ENCODE results near the gene HNRNPDL. TPM values are rescaled to one million over a fixed set of nuclear protein-coding genes. Genes with fewer than 3 reads are reported as not detected.

The HNRNPDL gene
- total RNA-seq, 1 donor, result 425 TPM

DNA sequence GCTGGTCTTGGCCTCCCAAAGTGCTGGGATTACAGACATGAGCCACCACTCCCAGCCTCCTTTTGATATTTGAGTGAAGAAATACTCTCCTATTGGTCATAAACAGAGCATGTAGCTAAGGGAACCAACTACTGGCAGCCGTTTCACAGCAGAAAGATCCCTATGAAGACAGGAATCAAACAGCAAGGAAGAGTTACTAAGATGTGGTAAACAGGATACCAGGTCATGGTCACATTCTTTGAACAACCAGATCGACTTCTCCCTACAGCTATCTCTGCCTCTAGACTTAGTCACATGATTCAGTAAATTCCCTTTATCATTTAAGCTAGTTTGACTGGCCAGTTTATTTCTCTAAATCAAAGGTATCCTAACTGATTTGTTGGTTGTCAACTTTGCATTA is 47.5 kb downstream of the HNRNPDL start:
- Histone ChIP-seq H3K9me3 (ENCODE audit: low read depth, low read length) (no peaks in the 10 kb centered on the region), H3K4me3 (ENCODE audit: low read length) (no peak overlapping the region), H3K27me3 (ENCODE audit: insufficient read depth, low read length) (peaks cover 2% of the 10 kb centered on the region), H3K4me1 (ENCODE audit: insufficient read depth, low read length) (no peaks in the 10 kb centered on the region)

DNA sequence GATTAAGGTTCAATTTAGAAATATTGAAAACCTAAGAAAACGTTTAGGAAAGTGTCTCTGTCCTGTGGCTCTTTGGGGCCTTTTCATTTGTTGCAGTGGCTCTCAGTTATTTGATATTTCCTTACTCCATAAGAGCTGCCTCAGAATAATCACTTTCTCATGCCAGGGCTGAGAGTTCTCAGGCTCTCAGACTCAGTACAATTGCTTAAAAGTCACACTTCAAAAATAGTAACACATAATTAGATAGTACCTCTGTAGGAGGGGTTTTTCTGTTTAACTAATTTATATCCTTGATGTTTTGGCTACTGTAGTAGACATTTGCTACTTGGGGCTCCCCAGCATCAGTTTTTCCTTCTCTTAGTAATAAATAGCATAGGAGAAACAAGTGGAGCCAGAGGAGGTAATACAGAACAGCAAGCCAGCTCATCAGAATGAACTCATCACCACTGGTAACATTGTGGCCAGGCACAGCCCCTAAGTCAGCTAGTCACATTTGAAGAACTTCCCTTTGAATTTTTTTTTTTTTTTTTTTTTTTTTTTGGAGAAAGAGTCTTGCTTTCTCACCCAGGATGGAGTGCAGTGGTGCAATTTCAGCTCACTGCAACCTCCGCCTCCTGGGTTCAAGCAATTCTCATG is 48.5 kb downstream of the HNRNPDL start:
- Histone ChIP-seq H3K9me3 (ENCODE audit: low read depth, low read length) (no peaks in the 10 kb centered on the region), H3K4me3 (ENCODE audit: low read length) (no peak overlapping the region), H3K27me3 (ENCODE audit: insufficient read depth, low read length) (peaks cover 2% of the 10 kb centered on the region), H3K4me1 (ENCODE audit: insufficient read depth, low read length) (no peaks in the 10 kb centered on the region)

DNA sequence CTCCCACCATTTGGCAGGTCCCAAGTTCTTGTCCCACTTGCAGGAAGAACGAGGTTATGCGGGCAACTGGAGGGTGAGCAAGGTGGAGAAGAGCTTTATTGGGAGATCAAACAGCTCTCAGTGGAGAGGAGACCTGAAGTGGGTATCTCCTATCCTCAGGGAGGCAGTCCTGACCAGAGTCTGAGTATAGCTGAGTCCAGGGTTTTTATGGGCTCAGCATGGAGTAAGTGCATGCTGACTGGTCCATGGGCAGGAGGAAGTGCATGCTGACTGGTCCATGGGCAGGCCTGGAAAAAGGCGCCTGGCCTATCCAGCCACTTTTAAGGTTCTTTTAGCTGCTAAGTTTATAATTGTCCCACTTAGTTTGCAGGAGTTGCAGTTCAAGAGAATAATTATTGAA is 49.0 kb downstream of the HNRNPDL start:
- Histone ChIP-seq H3K4me3 (ENCODE audit: low read length) (no peak overlapping the region), H3K9me3 (ENCODE audit: low read depth, low read length) (no peaks in the 10 kb centered on the region), H3K4me1 (ENCODE audit: insufficient read depth, low read length) (peaks cover 3% of the 10 kb centered on the region), H3K27me3 (ENCODE audit: insufficient read depth, low read length) (peaks cover 2% of the 10 kb centered on the region)

DNA sequence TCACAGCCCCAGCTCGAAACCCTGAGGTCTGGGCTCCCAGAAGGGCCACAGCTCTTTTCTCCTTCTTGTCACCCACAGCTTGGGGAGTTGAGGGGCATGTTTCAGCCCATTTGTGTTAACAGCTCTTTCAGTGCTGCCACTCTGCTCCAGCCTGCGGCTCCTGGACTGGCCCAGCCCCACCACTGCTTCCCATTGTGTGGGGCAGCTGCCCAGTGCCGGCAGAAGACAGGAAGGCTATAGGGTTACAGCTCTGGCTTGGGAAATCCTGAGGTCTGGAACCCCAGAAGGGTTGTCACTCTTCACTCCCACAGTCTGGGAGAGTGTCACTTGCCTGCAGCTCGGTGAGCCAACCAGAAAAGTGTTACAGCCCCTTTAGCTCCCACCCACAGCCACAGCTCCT is 49.4 kb downstream of the HNRNPDL start:
- Histone ChIP-seq H3K4me1 (ENCODE audit: insufficient read depth, low read length) (peaks cover 7% of the 10 kb centered on the region), H3K4me3 (ENCODE audit: low read length) (no peak overlapping the region), H3K27me3 (ENCODE audit: insufficient read depth, low read length) (no peaks in the 10 kb centered on the region), H3K9me3 (ENCODE audit: low read depth, low read length) (no peaks in the 10 kb centered on the region)

DNA sequence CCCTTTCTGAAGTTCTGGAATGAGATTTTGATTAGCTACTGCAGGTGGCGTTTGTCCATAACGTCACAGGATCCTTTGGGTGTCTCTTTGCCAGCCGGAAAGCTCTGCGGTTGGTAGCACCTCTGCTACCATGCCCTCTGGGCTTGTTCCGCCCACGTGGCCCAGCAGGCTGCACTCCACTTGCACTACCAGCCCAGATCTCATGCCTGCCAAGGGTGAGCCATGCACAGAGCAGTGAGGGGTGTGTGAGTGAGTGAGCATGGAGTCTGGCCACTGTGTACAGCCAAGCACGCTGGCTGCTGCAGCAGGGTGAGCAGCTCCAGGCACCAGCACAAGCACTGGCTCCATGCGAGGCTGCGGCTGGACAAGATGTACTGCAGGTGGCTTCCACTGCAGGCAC is 49.9 kb downstream of the HNRNPDL start:
- no peak overlapping the region for H3K4me3 ChIP-seq (ENCODE audit: low read length)
- no peaks in the 10 kb centered on the region for H3K27me3 ChIP-seq (ENCODE audit: insufficient read depth, low read length)
- no peaks in the 10 kb centered on the region for H3K9me3 ChIP-seq (ENCODE audit: low read depth, low read length)
- H3K4me1 ChIP-seq (ENCODE audit: insufficient read depth, low read length), result peaks cover 12% of the 10 kb centered on the region

DNA sequence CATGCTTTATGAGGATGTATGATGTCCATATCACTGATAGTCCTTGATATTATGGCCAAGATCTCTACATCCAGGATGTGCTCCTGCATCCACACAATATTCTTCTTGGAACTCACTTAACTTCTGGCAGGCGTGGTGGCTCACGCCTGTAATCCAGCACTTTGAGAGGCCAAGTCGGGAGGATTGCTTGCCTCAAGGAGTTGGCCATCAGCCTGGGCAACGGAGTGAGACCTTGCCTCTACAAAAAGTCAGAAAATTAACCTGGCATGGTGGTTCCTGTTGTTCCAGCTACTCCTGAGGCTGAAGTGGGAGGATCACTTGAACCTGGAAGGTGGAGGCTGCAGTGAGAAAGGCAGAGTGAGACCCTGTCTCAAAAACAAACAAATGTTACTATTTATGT is 54.2 kb downstream of the HNRNPDL start:
- Histone ChIP-seq H3K4me3 (ENCODE audit: low read length) (no peak overlapping the region), H3K9me3 (ENCODE audit: low read depth, low read length) (no peaks in the 10 kb centered on the region), H3K4me1 (ENCODE audit: insufficient read depth, low read length) (peaks cover 35% of the 10 kb centered on the region), H3K27me3 (ENCODE audit: insufficient read depth, low read length) (no peaks in the 10 kb centered on the region)

DNA sequence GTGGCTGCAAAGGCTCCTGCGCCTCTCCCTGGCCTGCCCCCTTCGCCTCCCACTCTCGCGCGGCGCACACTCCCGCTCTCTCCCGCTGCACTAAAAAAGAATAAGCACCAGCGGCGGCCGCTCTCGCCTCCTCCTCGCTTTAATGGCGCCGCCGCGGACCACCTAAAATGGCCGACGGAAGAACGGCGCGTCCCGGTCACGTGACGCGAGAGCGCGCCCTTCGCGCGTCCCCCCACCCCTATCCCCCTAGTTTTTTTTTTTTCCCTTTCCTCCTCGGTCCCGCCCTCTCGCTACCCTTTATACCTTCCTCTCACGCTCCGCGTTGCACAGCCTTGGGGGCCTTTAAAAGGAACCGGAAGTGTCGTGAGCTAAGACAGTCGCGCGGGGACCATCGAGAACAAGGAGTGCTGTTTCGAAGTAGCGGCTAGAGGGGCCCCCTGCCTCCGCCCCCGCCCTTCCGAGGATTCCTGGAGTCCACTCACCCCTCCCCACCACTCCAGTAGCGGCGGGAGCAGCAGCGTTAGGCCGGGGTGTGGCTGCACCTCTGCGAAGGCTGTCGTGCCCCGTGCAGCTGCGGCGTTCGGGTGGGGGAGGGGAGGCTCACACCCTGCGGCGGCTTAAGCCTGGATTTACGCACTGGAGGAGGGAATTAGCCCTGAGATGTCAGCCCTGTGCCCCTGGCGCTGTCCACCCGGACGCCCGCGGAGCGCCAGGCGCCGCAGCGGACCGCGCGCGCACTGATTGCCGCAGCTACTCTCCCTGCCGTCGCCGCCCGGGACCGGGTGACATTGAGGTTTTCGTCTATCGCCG is 56.2 kb downstream of the HNRNPDL start, which contains the start of gene HNRNPD:
TSS of gene HNRNPD (minus strand) at position 176 of the 810 bp plus-strand sequence. CDS start 313 bp downstream, outside the sequence.
- Histone ChIP-seq H3K4me3 (ENCODE audit: low read length) (peak within 1 kb of the TSS; percentile 99), H3K9me3 (ENCODE audit: low read depth, low read length) (no peaks in the 10 kb centered on the region), H3K27me3 (ENCODE audit: insufficient read depth, low read length) (no peaks in the 10 kb centered on the region), H3K4me1 (ENCODE audit: insufficient read depth, low read length) (peaks cover 51% of the 10 kb centered on the region)

DNA sequence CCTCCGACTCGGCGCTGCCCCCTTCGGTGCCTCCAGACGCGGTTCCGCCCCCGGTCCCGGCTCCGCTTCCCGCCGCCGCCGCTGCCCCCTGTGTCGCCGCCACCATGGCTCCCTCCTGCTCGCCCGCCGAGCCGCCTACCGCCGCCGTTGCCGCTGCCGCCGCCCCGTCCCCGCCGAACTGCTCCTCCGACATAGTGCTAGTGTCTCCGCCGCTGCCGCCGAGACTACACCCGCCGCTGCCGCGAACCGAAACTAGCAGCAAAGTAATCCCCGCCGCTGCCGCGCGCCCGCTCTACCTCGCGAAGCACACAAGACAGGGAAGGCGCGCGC is 56.8 kb downstream of the HNRNPDL start:
- peaks cover 57% of the 10 kb centered on the region for H3K4me1 ChIP-seq (ENCODE audit: insufficient read depth, low read length)
- no peaks in the 10 kb centered on the region for H3K27me3 ChIP-seq (ENCODE audit: insufficient read depth, low read length)
- H3K4me3 ChIP-seq (ENCODE audit: low read length), result peak overlapping the region; percentile 99
- no peaks in the 10 kb centered on the region for H3K9me3 ChIP-seq (ENCODE audit: low read depth, low read length)

Other genes with a start within 250 kb of the HNRNPDL start
- gene HNRNPD, start 56.5 kb downstream of the HNRNPDL start, total RNA-seq, result 86.4 TPM
- gene ENOPH1, start 128 bp upstream of the HNRNPDL start, total RNA-seq, result 22.9 TPM
- 0.21 TPM for gene TMEM150C, start 131.5 kb upstream of the HNRNPDL start, total RNA-seq

All from mononuclear cell (primary cell).